H9 (cell line): ENCODE data around the gene LINGO3. TPM values are rescaled to one million over a fixed set of nuclear protein-coding genes. Genes with fewer than 3 reads are reported as not detected.

ENCODE experiments used
- DNase-seq: peaks from one replicate; pipeline ENCODE4 v3.0.0-alpha.2; 2017
- H2AFZ ChIP-seq: one replicate; pipeline ENCODE4 v1.6.1; 2013; ENCODE audit warnings: mild to moderate bottlenecking, low read length, control low read depth, moderate library complexity
- H2AK5ac ChIP-seq: 2 replicates; pipeline ENCODE4 v1.6.1; 2013; ENCODE audit warnings: low read length, control low read depth, mixed read lengths; ENCODE audit not compliant: insufficient read length
- H2BK120ac ChIP-seq: one replicate; pipeline ENCODE4 v1.6.1; 2013; ENCODE audit warnings: low read depth, mild to moderate bottlenecking, low read length, control low read depth, inconsistent platforms; ENCODE audit not compliant: poor library complexity, severe bottlenecking
- H2BK12ac ChIP-seq: 2 replicates; pipeline ENCODE4 v1.6.1; 2013; ENCODE audit warnings: low read length, control low read depth, mixed read lengths, low read depth; ENCODE audit not compliant: insufficient read length
- H2BK15ac ChIP-seq: 2 replicates; pipeline ENCODE4 v1.6.1; 2013; ENCODE audit warnings: low read depth, low read length, control low read depth
- H2BK20ac ChIP-seq: one replicate; pipeline ENCODE4 v1.6.1; 2013; ENCODE audit warnings: low read depth, mild to moderate bottlenecking, low read length, control low read depth, inconsistent platforms; ENCODE audit not compliant: poor library complexity, severe bottlenecking
- H2BK5ac ChIP-seq: 2 replicates; pipeline ENCODE4 v1.6.1; 2013; ENCODE audit warnings: low read length, control low read depth, mixed read lengths; ENCODE audit not compliant: insufficient read length
- H3K14ac ChIP-seq: 2 replicates; pipeline ENCODE4 v1.6.1; 2013; ENCODE audit warnings: low read length, control low read depth; ENCODE audit not compliant: insufficient read depth
- H3K18ac ChIP-seq: 2 replicates; pipeline ENCODE4 v1.6.1; 2013; ENCODE audit warnings: low read depth, mild to moderate bottlenecking, mixed read lengths, low read length, control low read depth; ENCODE audit not compliant: insufficient read length
- H3K23ac ChIP-seq: 2 replicates; pipeline ENCODE4 v1.6.1; 2013; ENCODE audit warnings: low read length, control low read depth, mixed read lengths, low read depth; ENCODE audit not compliant: insufficient read length
- H3K23me2 ChIP-seq: 2 replicates; pipeline ENCODE4 v1.6.1; 2013; ENCODE audit warnings: low read depth, mild to moderate bottlenecking, mixed read lengths, low read length, control low read depth; ENCODE audit not compliant: insufficient read length, poor library complexity, severe bottlenecking
- H3K27ac ChIP-seq: 2 replicates; pipeline ENCODE4 v1.5.1; 2013; ENCODE audit warnings: low read length, control low read depth, mixed read lengths, low read depth; ENCODE audit not compliant: insufficient read length
- H3K27me3 ChIP-seq: 2 replicates; pipeline ENCODE4 v1.6.1; 2013; ENCODE audit warnings: low read length, control low read depth, inconsistent platforms; ENCODE audit not compliant: insufficient read depth
- H3K4ac ChIP-seq: 2 replicates; pipeline ENCODE4 v1.6.1; 2013; ENCODE audit warnings: low read depth, mild to moderate bottlenecking, control low read depth, inconsistent platforms, low read length, moderate library complexity
- H3K4me1 ChIP-seq: 2 replicates; pipeline ENCODE4 v1.6.1; 2013; ENCODE audit warnings: low read length, control low read depth, inconsistent platforms; ENCODE audit not compliant: insufficient read depth
- H3K4me2 ChIP-seq: 2 replicates; pipeline ENCODE4 v1.6.1; 2013; ENCODE audit warnings: low read length, control low read depth, mixed read lengths; ENCODE audit not compliant: insufficient read length, insufficient read depth
- H3K56ac ChIP-seq: 2 replicates; pipeline ENCODE4 v1.6.1; 2013; ENCODE audit warnings: low read depth, mild to moderate bottlenecking, mixed read lengths, low read length, control low read depth; ENCODE audit not compliant: insufficient read length
- H3K79me1 ChIP-seq: 2 replicates; pipeline ENCODE4 v1.6.1; 2013; ENCODE audit warnings: low read depth, mild to moderate bottlenecking, moderate library complexity, low read length, control low read depth, inconsistent platforms; ENCODE audit not compliant: insufficient read depth, poor library complexity, severe bottlenecking
- H3K79me2 ChIP-seq: 2 replicates; pipeline ENCODE4 v1.6.1; 2013; ENCODE audit warnings: low read length, control low read depth, inconsistent platforms; ENCODE audit not compliant: insufficient read depth
- H3K9ac ChIP-seq: 2 replicates; pipeline ENCODE4 v1.6.1; 2013; ENCODE audit warnings: low read length, control low read depth, mixed read lengths; ENCODE audit not compliant: insufficient read length; ENCODE audit errors: extremely low read depth
- H3K9me3 ChIP-seq: one replicate; pipeline ENCODE4 v1.6.1; 2013; ENCODE audit warnings: low read depth, low read length, inconsistent platforms; ENCODE audit not compliant: control insufficient read depth
- H3T11ph ChIP-seq: one replicate; pipeline ENCODE4 v1.6.1; 2013; ENCODE audit warnings: mild to moderate bottlenecking, low read length, control low read depth, inconsistent platforms
- H4K20me1 ChIP-seq: one replicate; pipeline ENCODE4 v1.6.1; 2013; ENCODE audit not compliant: control insufficient read depth, insufficient read length, insufficient read depth
- H4K5ac ChIP-seq: 2 replicates; pipeline ENCODE4 v1.6.1; 2013; ENCODE audit warnings: low read depth, mild to moderate bottlenecking, mixed read lengths, low read length, control low read depth; ENCODE audit not compliant: insufficient read length
- H4K8ac ChIP-seq: replicated peaks from 2 replicates; pipeline ENCODE4 v1.6.1; 2013; ENCODE audit warnings: low read length, control low read depth, mixed read lengths, low read depth; ENCODE audit not compliant: insufficient read length
- H4K91ac ChIP-seq: 2 replicates; pipeline ENCODE4 v1.6.1; 2013; ENCODE audit warnings: low read depth, mild to moderate bottlenecking, moderate library complexity, mixed read lengths, low read length, control low read depth; ENCODE audit not compliant: insufficient read length
- H3K27ac Mint-ChIP-seq, 3 experiments: 2 replicates in 2 of 3; 3 replicates in 1 of 3; pipeline ENCODE4 v1.8.0; 2020 to 2021; ENCODE audit warnings: mixed read lengths in 3 of 3, mild to moderate bottlenecking in 1 of 3, moderate library complexity in 1 of 3
- H3K27me3 Mint-ChIP-seq: 2 replicates; pipeline ENCODE4 v1.8.0; 2021; ENCODE audit warnings: low read depth, mild to moderate bottlenecking, moderate library complexity, mixed read lengths
- H3K36me3 Mint-ChIP-seq, 3 experiments: 2 replicates in 2 of 3; 3 replicates in 1 of 3; pipeline ENCODE4 v1.8.0; 2020 to 2021; ENCODE audit warnings: low read depth in 3 of 3, mixed read lengths in 3 of 3; ENCODE audit not compliant: insufficient read depth in 1 of 3
- H3K4me1 Mint-ChIP-seq, 2 experiments: 2 replicates each; pipeline ENCODE4 v1.8.0; 2020; ENCODE audit warnings: mixed read lengths in 2 of 2
- H3K4me3 Mint-ChIP-seq, 2 experiments: 2 replicates in 1 of 2; 3 replicates in 1 of 2; pipeline ENCODE4 v1.8.0; 2020 to 2021; ENCODE audit warnings: mild to moderate bottlenecking in 2 of 2, mixed read lengths in 2 of 2, moderate library complexity in 1 of 2
- H3K9me3 Mint-ChIP-seq, 2 experiments: 2 replicates in 1 of 2; 3 replicates in 1 of 2; pipeline ENCODE4 v1.8.0; 2020; ENCODE audit warnings: mild to moderate bottlenecking in 2 of 2, mixed read lengths in 2 of 2, moderate library complexity in 1 of 2
- CTCF ChIP-seq: fragments of 200-600 bp; sonication (generic); conservative IDR thresholded peaks from 3 replicates; pipeline ENCODE4 v1.8.0; 2021; ENCODE audit warnings: antibody characterized with exemption, mild to moderate bottlenecking
- WGBS: extraction: QIAGEN DNeasy Blood & Tissue Kit; methylation state at CpG from one replicate; pipeline ENCODE4 v1.1.7; 2013; ENCODE audit warnings: missing lambda C conversion rate, low lambda C conversion rate, mixed read lengths; ENCODE audit not compliant: insufficient read length; ENCODE audit errors: extremely low coverage; 5-methylcytosine and 5-hydroxymethylcytosine counted together
- total RNA-seq: library from RNA; stranded (reverse); gene quantifications from 2 replicates; pipeline ENCODE4 v1.2.1, GENCODE V29; 2021

Gene LINGO3
- total RNA-seq, 1 experiment from 2014 or later, result 0.28 TPM

GRCh38 chr19:2288338-2288817 is 19.6 kb downstream of the LINGO3 start:
- peaks cover 89% of the 10 kb centered on the region for H3K27me3 Mint-ChIP-seq
- peaks cover 7 to 13% of the 10 kb centered on the region in 2 experiments; a peak in 3 of 4 replicates for H3K4me1 Mint-ChIP-seq
- Histone ChIP-seq H2BK15ac (no peak overlapping the region), H4K91ac (no peak overlapping the region), H2BK5ac (no peak overlapping the region), H4K20me1 (no peaks in the 10 kb centered on the region), H3K27ac (no peak overlapping the region), H2BK12ac (no peak overlapping the region), H3T11ph (no peak overlapping the region), H3K4me2 (no peak overlapping the region), H3K9ac (no peak overlapping the region), H3K18ac (no peak overlapping the region), H3K56ac (no peak overlapping the region), H2BK120ac (no peak overlapping the region), H3K9me3 (no peaks in the 10 kb centered on the region), H3K79me2 (no peaks in the 10 kb centered on the region), H3K23ac (no peak overlapping the region), H3K23me2 (no peaks in the 10 kb centered on the region), H4K5ac (no peak overlapping the region), H3K79me1 (no peaks in the 10 kb centered on the region), H2BK20ac (no peak overlapping the region), H2AK5ac (no peak overlapping the region), H3K4ac (no peak overlapping the region), H2AFZ (no peak overlapping the region), H4K8ac (no peak overlapping the region), H3K4me1 (no peaks in the 10 kb centered on the region), H3K14ac (no peak overlapping the region), H3K27me3 (peaks cover 35% of the 10 kb centered on the region; the same call in 1 of the 2 replicates)
- DNase-seq, result no peak
- H3K36me3 Mint-ChIP-seq, result peaks cover 0 to 7% (median 4%) of the 10 kb centered on the region in 3 experiments; a peak in 3 of 7 replicates
- WGBS, result no CpG with 5 or more reads among the region's 17 CpGs
- H3K4me3 Mint-ChIP-seq, result peak overlapping the region in 1 of 2 experiments; percentile 31; a peak in 1 of 5 replicates
- no peak for TF ChIP-seq CTCF
- H3K27ac Mint-ChIP-seq, result no peak overlapping the region
- peaks cover 5 to 6% of the 10 kb centered on the region in 2 experiments; a peak in 3 of 5 replicates for H3K9me3 Mint-ChIP-seq
